ENCODE results near the gene CAMTA1.

The CAMTA1 gene

GRCh38 chr1:7641587-7642417, 856.5 kb downstream of the CAMTA1 start:
- DNase-seq = no peak

GRCh38 chr1:7642418-7642704, 857.1 kb downstream of the CAMTA1 start:
- no peak for DNase-seq

GRCh38 chr1:7642781-7643529, 857.7 kb downstream of the CAMTA1 start:
- DNase-seq = no peak

GRCh38 chr1:7643530-7643929, 858.3 kb downstream of the CAMTA1 start:
- DNase-seq = no peak

- DNase-seq = no peak
Measured at GRCh38 chr1:7644086-7644485, 858.8 kb downstream of the CAMTA1 start.

GRCh38 chr1:7644961-7645750, 859.9 kb downstream of the CAMTA1 start:
- no peak for DNase-seq

GRCh38 chr1:7645751-7646048, 860.4 kb downstream of the CAMTA1 start:
- no peak for DNase-seq

GRCh38 chr1:7646164-7646563, 860.9 kb downstream of the CAMTA1 start:
- DNase-seq = no peak

GRCh38 chr1:7646981-7647901, 862.0 kb downstream of the CAMTA1 start:
- DNase-seq = peak; percentile 57

- DNase-seq = no peak
Measured at GRCh38 chr1:7648761-7649384, 863.6 kb downstream of the CAMTA1 start.

- DNase-seq = no peak
Measured at GRCh38 chr1:7650801-7651200, 865.5 kb downstream of the CAMTA1 start.

- DNase-seq = no peak
Measured at GRCh38 chr1:7651203-7651602, 865.9 kb downstream of the CAMTA1 start.

- no peak for DNase-seq
Measured at GRCh38 chr1:7652061-7652460, 866.8 kb downstream of the CAMTA1 start.

- DNase-seq = no peak
Measured at GRCh38 chr1:7652515-7653098, 867.4 kb downstream of the CAMTA1 start.

GRCh38 chr1:7654725-7655124, 869.5 kb downstream of the CAMTA1 start:
- no peak for DNase-seq

GRCh38 chr1:7655354-7655753, 870.1 kb downstream of the CAMTA1 start:
- DNase-seq = no peak

GRCh38 chr1:7656557-7657215, 871.4 kb downstream of the CAMTA1 start:
- DNase-seq = no peak

- no peak for DNase-seq
Measured at GRCh38 chr1:7657287-7658016, 872.2 kb downstream of the CAMTA1 start.

GRCh38 chr1:7658099-7658498, 872.8 kb downstream of the CAMTA1 start:
- DNase-seq = no peak

- DNase-seq = no peak
Measured at GRCh38 chr1:7659514-7659913, 874.3 kb downstream of the CAMTA1 start.
